ENCODE data around the gene KCTD2. TPM values are rescaled to one million over a fixed set of nuclear protein-coding genes. Genes with fewer than 3 reads are reported as not detected.

The KCTD2 gene
- total RNA-seq, 1 donor from 2014 or later = 37.8 TPM

GRCh38 chr17:75097865-75098264 is 50.8 kb downstream of the KCTD2 start:
- no peak overlapping the region for H3K27ac Mint-ChIP-seq (ENCODE audit: unreplicated experiment)
- no peaks in the 10 kb centered on the region for H3K36me3 Mint-ChIP-seq (ENCODE audit: low read depth)
- H3K9me3 Mint-ChIP-seq = no peaks in the 10 kb centered on the region
- DNase-seq (ENCODE audit: low read depth, low spot score) = no peak
- no peak for TF ChIP-seq CTCF (conservative IDR thresholded peaks at IDR 0.05)
- H3K27me3 Mint-ChIP-seq (ENCODE audit: low read depth) = no peaks in the 10 kb centered on the region
- H3K4me3 Mint-ChIP-seq = no peak overlapping the region
- H3K4me1 Mint-ChIP-seq = peaks cover 2% of the 10 kb centered on the region

DNA sequence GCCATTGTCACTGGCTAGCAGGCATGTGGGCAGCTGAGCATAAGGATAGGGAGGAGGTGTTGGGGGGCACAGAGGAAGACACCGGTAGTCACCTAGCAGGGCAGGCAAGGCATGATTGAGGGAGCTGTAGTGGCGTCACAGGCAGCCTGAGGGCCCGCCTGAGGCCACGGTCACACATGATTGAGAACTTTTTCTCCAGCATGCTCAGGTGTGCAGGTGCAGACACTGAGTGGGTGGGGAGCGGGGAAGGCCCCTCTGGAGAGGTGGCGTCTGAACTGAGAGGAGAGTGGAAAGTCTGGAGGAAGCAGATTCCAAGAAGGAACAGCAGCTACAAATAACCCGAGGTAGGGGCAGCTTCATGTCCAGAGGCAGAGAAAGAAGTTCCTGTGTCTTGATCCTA is 51.8 kb downstream of the KCTD2 start:
- no peak for DNase-seq (ENCODE audit: low read depth, low spot score)
- Mint-ChIP-seq H3K4me3 (no peak overlapping the region), H3K27ac (ENCODE audit: unreplicated experiment) (no peak overlapping the region), H3K9me3 (no peaks in the 10 kb centered on the region), H3K27me3 (ENCODE audit: low read depth) (no peaks in the 10 kb centered on the region), H3K4me1 (no peaks in the 10 kb centered on the region), H3K36me3 (ENCODE audit: low read depth) (no peaks in the 10 kb centered on the region)
- no peak for TF ChIP-seq CTCF (conservative IDR thresholded peaks at IDR 0.05)

DNA sequence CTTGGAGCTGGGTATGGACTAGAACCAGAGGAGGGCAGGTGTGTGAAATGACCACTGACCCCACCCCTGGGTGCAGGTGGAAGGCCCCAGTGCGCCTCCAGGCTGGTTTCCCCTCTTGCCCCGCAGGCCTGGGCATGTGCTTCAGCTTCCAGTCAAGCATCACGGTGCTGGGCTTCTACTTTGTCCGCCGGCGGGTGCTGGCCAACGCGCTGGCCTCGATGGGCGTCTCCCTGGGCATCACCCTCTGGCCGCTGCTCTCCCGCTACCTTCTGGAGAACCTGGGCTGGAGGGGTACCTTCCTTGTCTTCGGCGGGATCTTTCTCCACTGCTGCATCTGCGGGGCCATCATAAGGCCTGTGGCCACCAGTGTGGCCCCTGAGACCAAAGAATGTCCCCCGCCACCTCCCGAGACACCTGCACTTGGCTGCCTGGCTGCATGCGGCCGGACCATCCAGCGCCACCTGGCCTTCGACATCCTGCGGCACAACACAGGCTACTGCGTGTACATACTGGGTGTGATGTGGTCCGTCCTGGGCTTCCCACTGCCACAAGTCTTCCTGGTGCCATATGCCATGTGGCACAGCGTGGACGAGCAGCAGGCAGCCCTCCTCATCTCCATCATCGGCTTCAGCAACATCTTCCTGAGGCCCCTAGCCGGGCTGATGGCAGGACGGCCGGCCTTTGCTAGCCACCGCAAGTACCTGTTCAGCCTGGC is 53.0 kb downstream of the KCTD2 start:
- Mint-ChIP-seq H3K36me3 (ENCODE audit: low read depth) (no peaks in the 10 kb centered on the region), H3K27ac (ENCODE audit: unreplicated experiment) (no peak overlapping the region), H3K4me3 (no peak overlapping the region), H3K9me3 (no peaks in the 10 kb centered on the region), H3K27me3 (ENCODE audit: low read depth) (no peaks in the 10 kb centered on the region), H3K4me1 (no peaks in the 10 kb centered on the region)
- DNase-seq (ENCODE audit: low read depth, low spot score) = no peak
- TF ChIP-seq CTCF (conservative IDR thresholded peaks at IDR 0.05) = no peak

- Mint-ChIP-seq H3K4me3 (peak overlapping the region; percentile 5), H3K27me3 (ENCODE audit: low read depth) (no peaks in the 10 kb centered on the region), H3K9me3 (no peaks in the 10 kb centered on the region), H3K27ac (ENCODE audit: unreplicated experiment) (peak overlapping the region; percentile 4), H3K4me1 (peaks cover 5% of the 10 kb centered on the region), H3K36me3 (ENCODE audit: low read depth) (no peaks in the 10 kb centered on the region)
- DNase-seq (ENCODE audit: low read depth, low spot score) = no peak
- no peak for TF ChIP-seq CTCF (conservative IDR thresholded peaks at IDR 0.05)
Observed at GRCh38 chr17:75102385-75102821, 55.4 kb downstream of the KCTD2 start.

GRCh38 chr17:75103601-75104554 is 56.9 kb downstream of the KCTD2 start:
- Mint-ChIP-seq H3K4me3 (no peak overlapping the region), H3K36me3 (ENCODE audit: low read depth) (no peaks in the 10 kb centered on the region)

More at GRCh38 chr17:75103601-75104554, 56.9 kb downstream of the KCTD2 start:
- no peak for DNase-seq (ENCODE audit: low read depth, low spot score)
- H3K27me3 Mint-ChIP-seq (ENCODE audit: low read depth) = peaks cover 2% of the 10 kb centered on the region
- no peaks in the 10 kb centered on the region for H3K9me3 Mint-ChIP-seq
- TF ChIP-seq CTCF (conservative IDR thresholded peaks at IDR 0.05) = no peak
- no peak overlapping the region for H3K27ac Mint-ChIP-seq (ENCODE audit: unreplicated experiment)
- peaks cover 5% of the 10 kb centered on the region for H3K4me1 Mint-ChIP-seq
